HEK293 (cell line): ENCODE measurements around the gene SLC35F6.

Experiments
- CTCF ChIA-PET: fragments of 350-600 bp; formaldehyde crosslinking; extraction: SDS; loops from one replicate; lab custom pipeline; 2021; ENCODE audit warnings: antibody characterized with exemption; lab: Yijun Ruan, JAX
- POLR2A ChIA-PET: fragments of 300-600 bp; formaldehyde crosslinking; extraction: SDS; loops from one replicate; lab custom pipeline; 2020; ENCODE audit warnings: antibody characterized with exemption, inconsistent platforms; lab: Yijun Ruan, JAX
- H3K27ac ChIP-seq: fragments of 200-500 bp; sonication (Bioruptor generic); 2 replicates; pipeline ENCODE4 v1.5.1; 2014; ENCODE audit warnings: low read depth, low read length, control low read depth, inconsistent platforms; ENCODE audit errors: extremely low read depth
- H3K36me3 ChIP-seq, 2 experiments: fragments of 200-500 bp in 1 of 2; sonication (Bioruptor generic) in 1 of 2; 1 replicate in 1 of 2; 2 replicates in 1 of 2; pipeline ENCODE4 v1.5.1; 2014 to 2017; ENCODE audit warnings: inconsistent platforms in 2 of 2, low read length in 2 of 2; ENCODE audit not compliant: control insufficient read depth in 2 of 2, insufficient read depth in 1 of 2
- H3K4me1 ChIP-seq: fragments of 200-500 bp; sonication (Bioruptor generic); 2 replicates; pipeline ENCODE4 v1.5.1; 2014; ENCODE audit warnings: mild to moderate bottlenecking, low read length, inconsistent platforms; ENCODE audit not compliant: control insufficient read depth, insufficient read depth
- H3K4me3 ChIP-seq: 2 replicates; pipeline ENCODE4 v1.5.1; 2011; ENCODE audit warnings: low read depth, mild to moderate bottlenecking, control low read depth, low read length, moderate library complexity
- H3K9me3 ChIP-seq: fragments of 200-500 bp; sonication (Bioruptor generic); 2 replicates; pipeline ENCODE4 v1.5.1; 2014; ENCODE audit warnings: low read depth, low read length, inconsistent platforms; ENCODE audit not compliant: control insufficient read depth, insufficient read depth
- BCL11B ChIP-seq: fragments of 450-650 bp; formaldehyde crosslinking; IDR thresholded peaks from 2 replicates; pipeline ENCODE4 v1.5.1; 2016; ENCODE audit warnings: low read depth, missing biosample characterization, missing genetic modification characterization
- EGR2 ChIP-seq: fragments of 450-650 bp; formaldehyde crosslinking; IDR thresholded peaks from 2 replicates; pipeline ENCODE4 v1.5.1; 2016; ENCODE audit warnings: low read depth, missing biosample characterization, missing genetic modification characterization
- KLF16 ChIP-seq: fragments of 450-650 bp; formaldehyde crosslinking; IDR thresholded peaks from 2 replicates; pipeline ENCODE4 v1.5.1; 2017; ENCODE audit warnings: missing biosample characterization, missing genetic modification characterization
- MZF1 ChIP-seq: fragments of 450-650 bp; formaldehyde crosslinking; IDR thresholded peaks from 2 replicates; pipeline ENCODE4 v1.5.1; 2017; ENCODE audit warnings: missing biosample characterization, missing genetic modification characterization, borderline replicate concordance
- PATZ1 ChIP-seq: fragments of 450-650 bp; formaldehyde crosslinking; IDR thresholded peaks from 2 replicates; pipeline ENCODE4 v1.5.1; 2016; ENCODE audit warnings: missing biosample characterization, missing genetic modification characterization
- PRDM10 ChIP-seq: fragments of 450-650 bp; formaldehyde crosslinking; IDR thresholded peaks from 2 replicates; pipeline ENCODE4 v1.5.1; 2016; ENCODE audit warnings: missing biosample characterization, missing genetic modification characterization
- SCRT2 ChIP-seq: fragments of 450-650 bp; formaldehyde crosslinking; IDR thresholded peaks from 2 replicates; pipeline ENCODE4 v1.5.1; 2016; ENCODE audit warnings: missing biosample characterization, missing genetic modification characterization
- SP3 ChIP-seq: fragments of 450-650 bp; formaldehyde crosslinking; IDR thresholded peaks from 2 replicates; pipeline ENCODE4 v1.5.1; 2016; ENCODE audit warnings: missing biosample characterization, missing genetic modification characterization
- WT1 ChIP-seq: fragments of 450-650 bp; formaldehyde crosslinking; IDR thresholded peaks from 2 replicates; pipeline ENCODE4 v1.5.1; 2016; ENCODE audit warnings: missing biosample characterization, missing genetic modification characterization
- ZBTB17 ChIP-seq: fragments of 450-650 bp; formaldehyde crosslinking; IDR thresholded peaks from 2 replicates; pipeline ENCODE4 v1.5.1; 2016; ENCODE audit warnings: missing biosample characterization, missing genetic modification characterization
- ZBTB48 ChIP-seq: fragments of 450-650 bp; formaldehyde crosslinking; IDR thresholded peaks from 2 replicates; pipeline ENCODE4 v1.5.1; 2016; ENCODE audit warnings: missing biosample characterization, missing genetic modification characterization
- ZBTB6 ChIP-seq: fragments of 450-650 bp; formaldehyde crosslinking; IDR thresholded peaks from 2 replicates; pipeline ENCODE4 v1.5.1; 2017; ENCODE audit warnings: missing biosample characterization, missing genetic modification characterization
- ZNF133 ChIP-seq: fragments of 450-650 bp; formaldehyde crosslinking; IDR thresholded peaks from 2 replicates; pipeline ENCODE4 v1.5.1; 2016; ENCODE audit warnings: missing biosample characterization, missing genetic modification characterization
- ZNF157 ChIP-seq: fragments of 450-650 bp; formaldehyde crosslinking; IDR thresholded peaks from 2 replicates; pipeline ENCODE4 v1.5.1; 2016; ENCODE audit warnings: missing biosample characterization, missing genetic modification characterization
- ZNF211 ChIP-seq: fragments of 450-650 bp; formaldehyde crosslinking; IDR thresholded peaks from 2 replicates; pipeline ENCODE4 v1.5.1; 2016; ENCODE audit warnings: low read depth, missing biosample characterization, missing genetic modification characterization
- ZNF214 ChIP-seq: fragments of 450-650 bp; formaldehyde crosslinking; IDR thresholded peaks from 2 replicates; pipeline ENCODE4 v1.5.1; 2017; ENCODE audit warnings: missing biosample characterization, mild to moderate bottlenecking, missing genetic modification characterization, borderline replicate concordance
- ZNF26 ChIP-seq: fragments of 450-650 bp; formaldehyde crosslinking; IDR thresholded peaks from 2 replicates; pipeline ENCODE4 v1.5.1; 2016; ENCODE audit warnings: missing biosample characterization, missing genetic modification characterization
- ZNF266 ChIP-seq: fragments of 450-650 bp; formaldehyde crosslinking; IDR thresholded peaks from 2 replicates; pipeline ENCODE4 v1.5.1; 2016; ENCODE audit warnings: missing biosample characterization, missing genetic modification characterization, low read depth
- ZNF302 ChIP-seq: fragments of 450-650 bp; formaldehyde crosslinking; IDR thresholded peaks from 2 replicates; pipeline ENCODE4 v1.5.1; 2016; ENCODE audit warnings: missing biosample characterization, missing genetic modification characterization, low read depth
- ZNF350 ChIP-seq: fragments of 450-650 bp; formaldehyde crosslinking; IDR thresholded peaks from 2 replicates; pipeline ENCODE4 v1.5.0; 2017; ENCODE audit warnings: missing biosample characterization, mild to moderate bottlenecking, missing genetic modification characterization
- ZNF48 ChIP-seq: fragments of 450-650 bp; formaldehyde crosslinking; IDR thresholded peaks from 2 replicates; pipeline ENCODE4 v1.5.1; 2016; ENCODE audit warnings: missing biosample characterization, missing genetic modification characterization
- ZNF529 ChIP-seq: fragments of 450-650 bp; formaldehyde crosslinking; IDR thresholded peaks from 2 replicates; pipeline ENCODE4 v1.5.1; 2017; ENCODE audit warnings: missing genetic modification characterization, missing biosample characterization; ENCODE audit not compliant: insufficient replicate concordance
- ZNF561 ChIP-seq: fragments of 450-650 bp; IDR thresholded peaks from 2 replicates; pipeline ENCODE4 v1.5.1; 2018; ENCODE audit warnings: missing biosample characterization, missing genetic modification characterization, borderline replicate concordance
- ZNF624 ChIP-seq: fragments of 450-650 bp; formaldehyde crosslinking; IDR thresholded peaks from 2 replicates; pipeline ENCODE4 v1.5.1; 2017; ENCODE audit warnings: missing biosample characterization, missing genetic modification characterization
- ZNF658 ChIP-seq: fragments of 450-650 bp; formaldehyde crosslinking; IDR thresholded peaks from 2 replicates; pipeline ENCODE4; 2016; ENCODE audit warnings: missing biosample characterization, missing genetic modification characterization
- ZNF707 ChIP-seq: fragments of 450-650 bp; formaldehyde crosslinking; IDR thresholded peaks from 2 replicates; pipeline ENCODE4 v1.5.1; 2016; ENCODE audit warnings: missing biosample characterization, missing genetic modification characterization
- ZNF837 ChIP-seq: fragments of 450-650 bp; formaldehyde crosslinking; IDR thresholded peaks from 2 replicates; pipeline ENCODE4 v1.5.1; 2016; ENCODE audit warnings: missing biosample characterization, missing genetic modification characterization
- ZSCAN30 ChIP-seq: fragments of 450-650 bp; IDR thresholded peaks from 2 replicates; pipeline ENCODE4 v1.5.1; 2018; ENCODE audit warnings: missing biosample characterization, mild to moderate bottlenecking, missing genetic modification characterization, moderate library complexity

SLC35F6 gene

GRCh38 chr2:26816893-26817292 lies 52.8 kb downstream of the SLC35F6 start:
- no peak for TF ChIP-seq ZNF624 (tag by site-specific recombination)
- TF ChIP-seq ZNF26 (tag by site-specific recombination), result no peak
- TF ChIP-seq ZNF658 (tag by site-specific recombination), result no peak
- peak; percentile 47; the same call in 1 of the 2 replicates for TF ChIP-seq ZBTB48 (tag by site-specific recombination)
- peak; percentile 66 for TF ChIP-seq SP3 (tag by site-specific recombination)
- TF ChIP-seq SCRT2 (tag by site-specific recombination), result peak; percentile 79
- no peak for TF ChIP-seq ZNF214 (tag by site-specific recombination)
- no peak for TF ChIP-seq WT1
- TF ChIP-seq ZBTB17 (tag by site-specific recombination), result peak; percentile 43; the same call in 1 of the 2 replicates
- TF ChIP-seq ZNF837 (tag by site-specific recombination), result no peak
- no peak for TF ChIP-seq ZNF266 (tag by site-specific recombination)
- 0 out of 2 replicates have a peak, but pooled peaks have one; percentile 41 for TF ChIP-seq PRDM10 (tag by site-specific recombination)
- TF ChIP-seq BCL11B (tag by site-specific recombination), result no peak
- Histone ChIP-seq H3K27ac (no peak overlapping the region), H3K4me3 (no peak overlapping the region), H3K4me1 (no peaks in the 10 kb centered on the region), H3K36me3 (no peaks in the 10 kb centered on the region), H3K9me3 (no peaks in the 10 kb centered on the region)
- CTCF ChIA-PET, result no interaction called here
- POLR2A ChIA-PET, result no interaction called here

GRCh38 chr2:26818255-26818654 lies 54.2 kb downstream of the SLC35F6 start:
- H3K36me3 ChIP-seq, result no peaks in the 10 kb centered on the region
- no peaks in the 10 kb centered on the region for H3K9me3 ChIP-seq
- H3K4me1 ChIP-seq, result no peaks in the 10 kb centered on the region
- no peak overlapping the region for H3K27ac ChIP-seq
- H3K4me3 ChIP-seq, result no peak overlapping the region
- ChIA-PET POLR2A (no interaction called here), CTCF (no interaction called here)
- TF ChIP-seq ZNF707 (tag by site-specific recombination) (no peak), PATZ1 (no peak), ZNF529 (tag by site-specific recombination) (no peak), KLF16 (no peak), ZSCAN30 (no peak), MZF1 (no peak), SCRT2 (tag by site-specific recombination) (no peak), ZNF561 (tag by site-specific recombination) (no peak), ZNF211 (tag by site-specific recombination) (no peak), ZNF157 (tag by site-specific recombination) (no peak), ZNF133 (tag by site-specific recombination) (no peak), ZNF350 (tag by site-specific recombination) (no peak), EGR2 (tag by site-specific recombination) (no peak), ZNF48 (no peak), ZBTB48 (tag by site-specific recombination) (no peak), ZNF302 (tag by site-specific recombination) (no peak), ZBTB6 (tag by site-specific recombination) (no peak)
